Lower leg skin (tissue), 4 donors: Measurements from ENCODE around the gene IFITM1. TPM values are rescaled to one million over a fixed set of nuclear protein-coding genes. Genes with fewer than 3 reads are reported as not detected.

ENCODE experiments used
- DNase-seq, 2 donors: peaks; one replicate each; pipeline ENCODE4 v3.0.0-alpha.2; 2019; ENCODE audit warnings: low spot score in 2 of 2
- H3K4me3 ChIP-seq: fragments of 200-600 bp; sonication (generic); 2 replicates; pipeline ENCODE4 v1.5.1; 2017; ENCODE audit warnings: mild to moderate bottlenecking, low read depth; ENCODE audit not compliant: poor library complexity, severe bottlenecking
- POLR2A ChIP-seq, 2 donors: fragments of 450-650 bp; IDR thresholded peaks; one replicate each; pipeline ENCODE4 v1.6.1; 2016 to 2017; ENCODE audit warnings: antibody characterized with exemption in 2 of 2, mild to moderate bottlenecking in 1 of 2, moderate library complexity in 1 of 2
- WGBS, 2 donors: methylation state at CpG; one replicate each; pipeline ENCODE4 v1.1.5; 2018; 5-methylcytosine and 5-hydroxymethylcytosine counted together
- intact Hi-C: fragments of 100-400 bp; cut with DNase I; formaldehyde crosslinking; loops from one replicate; pipeline ENCODE4 v1.15.0; 2023; ENCODE audit warnings: low total_unique reads
- total RNA-seq, 4 donors: library from RNA; depleted of rRNA; stranded (reverse); fragments of >200 nt; gene quantifications; one replicate each; pipeline ENCODE4 v1.1.0, GENCODE V29; 2016
- TF ChIP-seq, protein P1 (sequence below), 3 donors: fragments of 450-650 bp; IDR thresholded peaks; one replicate each; pipeline ENCODE4 v1.5.1; 2016; ENCODE audit warnings: antibody characterized with exemption in 3 of 3, mild to moderate bottlenecking in 3 of 3, moderate library complexity in 2 of 3

IFITM1 gene
- total RNA-seq, 4 donors from 2014 or later: 44.2 to 114 (median 65.4) TPM

GRCh38 chr11:293271-293851 lies 20.5 kb upstream of the IFITM1 start:
- intact Hi-C loops: no loop called here
- WGBS, 2 donors: 85 to 90% methylated on average over 14 to 16 of the region's 18 CpGs
- H3K4me3 ChIP-seq: no peak overlapping the region
- no peak for TF ChIP-seq POLR2A (IDR thresholded peaks at IDR 0.05)
- TF ChIP-seq, protein P1, sequence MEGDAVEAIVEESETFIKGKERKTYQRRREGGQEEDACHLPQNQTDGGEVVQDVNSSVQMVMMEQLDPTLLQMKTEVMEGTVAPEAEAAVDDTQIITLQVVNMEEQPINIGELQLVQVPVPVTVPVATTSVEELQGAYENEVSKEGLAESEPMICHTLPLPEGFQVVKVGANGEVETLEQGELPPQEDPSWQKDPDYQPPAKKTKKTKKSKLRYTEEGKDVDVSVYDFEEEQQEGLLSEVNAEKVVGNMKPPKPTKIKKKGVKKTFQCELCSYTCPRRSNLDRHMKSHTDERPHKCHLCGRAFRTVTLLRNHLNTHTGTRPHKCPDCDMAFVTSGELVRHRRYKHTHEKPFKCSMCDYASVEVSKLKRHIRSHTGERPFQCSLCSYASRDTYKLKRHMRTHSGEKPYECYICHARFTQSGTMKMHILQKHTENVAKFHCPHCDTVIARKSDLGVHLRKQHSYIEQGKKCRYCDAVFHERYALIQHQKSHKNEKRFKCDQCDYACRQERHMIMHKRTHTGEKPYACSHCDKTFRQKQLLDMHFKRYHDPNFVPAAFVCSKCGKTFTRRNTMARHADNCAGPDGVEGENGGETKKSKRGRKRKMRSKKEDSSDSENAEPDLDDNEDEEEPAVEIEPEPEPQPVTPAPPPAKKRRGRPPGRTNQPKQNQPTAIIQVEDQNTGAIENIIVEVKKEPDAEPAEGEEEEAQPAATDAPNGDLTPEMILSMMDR (IDR thresholded peaks at IDR 0.05): no peak
- DNase-seq: no peak

- peak in 1 of 2 donors; percentile 85 for DNase-seq
- no peak for TF ChIP-seq POLR2A (IDR thresholded peaks at IDR 0.05)
- TF ChIP-seq, protein P1 (IDR thresholded peaks at IDR 0.05): no peak
- WGBS, 2 donors: 89 to 90% methylated on average over 21 to 27 of the region's 27 CpGs
Measured at GRCh38 chr11:293852-294661, 19.8 kb upstream of the IFITM1 start.

DNA sequence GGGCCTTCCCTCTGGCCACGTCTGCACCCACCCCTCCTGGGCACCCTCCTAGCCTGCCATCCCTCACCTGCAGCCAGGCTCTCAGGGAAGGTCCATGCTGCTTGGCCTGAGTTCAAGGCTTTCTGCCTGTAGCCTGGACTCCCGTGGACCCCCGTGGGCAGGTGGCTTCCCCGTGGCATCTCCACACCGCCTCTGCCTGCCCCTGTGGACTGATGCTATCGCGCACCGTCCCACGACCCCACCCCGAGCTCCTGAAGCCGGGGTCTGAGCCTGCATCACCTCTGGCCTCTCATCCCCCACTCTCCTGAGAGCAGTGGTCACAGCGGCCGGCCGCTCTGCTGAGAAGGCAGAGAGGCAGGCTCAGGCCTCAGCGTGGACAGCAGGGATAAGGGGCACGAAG lies 19.1 kb upstream of the IFITM1 start:
- TF ChIP-seq, protein P1 (IDR thresholded peaks at IDR 0.05): no peak
- TF ChIP-seq POLR2A (IDR thresholded peaks at IDR 0.05): no peak
- WGBS, 2 donors: 87 to 91% methylated on average over 16 of the region's 16 CpGs
- DNase-seq: peak in 1 of 2 donors; percentile 83
- no peak overlapping the region for H3K4me3 ChIP-seq
- intact Hi-C loops: no loop called here

More at GRCh38 chr11:293852-294661, 19.8 kb upstream of the IFITM1 start:
- H3K4me3 ChIP-seq: no peak overlapping the region
- intact Hi-C loops: no loop called here

DNA sequence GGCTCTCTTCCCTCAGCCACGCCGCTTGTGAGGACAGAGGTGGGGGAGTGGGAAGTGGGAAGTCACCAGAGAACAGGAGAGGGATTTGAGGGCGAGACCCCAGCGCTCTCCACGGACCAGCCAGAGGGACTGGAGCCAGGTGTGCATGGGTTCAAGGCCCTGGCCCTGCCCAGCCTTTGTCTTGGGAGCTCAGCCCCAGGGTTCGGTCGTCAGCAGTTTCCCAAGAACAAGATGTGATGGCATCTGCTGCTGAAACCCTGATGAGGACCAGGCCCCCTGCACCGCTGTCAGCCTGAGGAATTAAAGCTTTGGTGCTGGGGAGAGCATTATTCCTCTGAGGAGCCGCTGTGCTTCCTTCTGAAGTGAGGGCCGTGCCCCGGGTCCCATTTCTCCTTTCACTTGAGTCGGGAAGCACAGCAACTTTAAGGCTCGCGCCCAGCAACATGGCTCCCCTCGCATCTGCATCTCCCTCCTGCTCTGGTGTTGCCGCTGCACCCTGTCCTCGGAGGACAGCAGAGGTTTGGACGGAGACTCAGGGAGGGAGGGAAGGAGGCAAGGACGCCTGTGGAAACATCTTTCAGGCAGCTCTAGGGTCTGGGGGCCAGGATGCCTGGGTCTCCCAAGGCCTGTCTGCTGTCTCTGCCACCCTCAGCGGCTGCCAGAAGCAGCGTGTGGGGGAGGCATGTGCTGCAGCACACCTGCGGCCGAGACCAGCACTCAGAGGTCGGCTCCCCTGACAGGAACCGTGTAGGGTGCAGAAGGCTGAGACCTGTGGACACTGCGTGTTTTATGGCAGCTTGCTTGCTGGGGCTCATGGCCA lies 18.3 kb upstream of the IFITM1 start:
- no peak overlapping the region for H3K4me3 ChIP-seq
- no peak for TF ChIP-seq POLR2A (IDR thresholded peaks at IDR 0.05)
- TF ChIP-seq, protein P1 (IDR thresholded peaks at IDR 0.05): no peak
- WGBS, 2 donors: 80 to 82% methylated on average over 23 to 26 of the region's 26 CpGs
- intact Hi-C loops: no loop called here
- DNase-seq: peak in 1 of 2 donors; percentile 75

DNA sequence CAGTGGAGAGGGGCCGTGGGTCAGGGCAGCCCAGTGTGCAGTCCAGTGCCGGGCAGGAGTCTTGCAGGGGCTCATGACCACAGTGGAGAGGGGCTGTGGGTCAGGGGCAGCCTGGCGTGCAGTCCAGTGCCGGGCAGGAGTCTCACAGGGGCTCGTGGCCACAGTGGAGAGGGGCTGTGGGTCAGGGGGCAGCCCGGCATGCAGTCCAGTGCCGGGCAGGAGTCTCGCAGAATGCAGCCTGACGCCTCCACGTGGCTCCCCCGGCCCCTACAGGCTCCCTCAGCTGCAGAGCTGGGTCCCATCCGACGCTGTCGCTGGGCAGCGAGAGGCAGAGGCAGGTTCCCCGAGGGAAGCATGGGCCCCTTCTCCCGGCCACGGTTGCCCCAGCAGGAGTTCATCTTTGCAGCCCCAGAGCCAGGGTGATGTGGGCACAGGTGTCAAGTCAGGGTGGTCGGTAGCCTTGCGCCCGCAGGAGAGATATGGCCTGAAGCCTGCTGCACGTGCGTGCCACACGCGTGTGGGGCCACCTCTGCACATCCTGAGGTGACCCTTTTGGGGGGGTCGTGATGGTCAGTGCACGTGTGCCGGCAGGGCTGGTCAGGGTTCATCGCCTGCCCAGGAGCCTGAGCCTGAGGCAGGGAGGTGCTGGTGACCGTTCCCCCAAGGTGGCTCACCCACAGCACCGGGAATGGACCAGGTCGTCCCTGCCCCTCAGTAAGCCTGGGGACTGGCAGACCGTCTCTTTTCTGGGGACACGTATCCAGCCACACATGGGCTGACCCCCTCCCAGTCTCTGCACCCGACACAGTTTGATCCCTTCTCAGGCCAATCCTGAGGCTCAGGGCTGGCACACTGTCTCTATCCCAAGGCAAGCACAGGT lies 17.4 kb upstream of the IFITM1 start:
- H3K4me3 ChIP-seq: no peak overlapping the region
- DNase-seq: peak in 1 of 2 donors; percentile 82
- intact Hi-C loops: no loop called here
- 80 to 82% methylated on average over 31 to 32 of the region's 35 CpGs for WGBS, 2 donors
- no peak for TF ChIP-seq POLR2A (IDR thresholded peaks at IDR 0.05)
- TF ChIP-seq, protein P1 (IDR thresholded peaks at IDR 0.05): no peak
